ENCODE measurements around the gene NAXD. TPM values are rescaled to one million over a fixed set of nuclear protein-coding genes. Genes with fewer than 3 reads are reported as not detected.
"Not testable (repeated sequence)": the region's sequence is repeated elsewhere in the genome, so short reads cannot be mapped to it uniquely, and the experiment has no call there.

The NAXD gene
- total RNA-seq, 1 experiment from 2014 or later = 12.3 TPM

DNA sequence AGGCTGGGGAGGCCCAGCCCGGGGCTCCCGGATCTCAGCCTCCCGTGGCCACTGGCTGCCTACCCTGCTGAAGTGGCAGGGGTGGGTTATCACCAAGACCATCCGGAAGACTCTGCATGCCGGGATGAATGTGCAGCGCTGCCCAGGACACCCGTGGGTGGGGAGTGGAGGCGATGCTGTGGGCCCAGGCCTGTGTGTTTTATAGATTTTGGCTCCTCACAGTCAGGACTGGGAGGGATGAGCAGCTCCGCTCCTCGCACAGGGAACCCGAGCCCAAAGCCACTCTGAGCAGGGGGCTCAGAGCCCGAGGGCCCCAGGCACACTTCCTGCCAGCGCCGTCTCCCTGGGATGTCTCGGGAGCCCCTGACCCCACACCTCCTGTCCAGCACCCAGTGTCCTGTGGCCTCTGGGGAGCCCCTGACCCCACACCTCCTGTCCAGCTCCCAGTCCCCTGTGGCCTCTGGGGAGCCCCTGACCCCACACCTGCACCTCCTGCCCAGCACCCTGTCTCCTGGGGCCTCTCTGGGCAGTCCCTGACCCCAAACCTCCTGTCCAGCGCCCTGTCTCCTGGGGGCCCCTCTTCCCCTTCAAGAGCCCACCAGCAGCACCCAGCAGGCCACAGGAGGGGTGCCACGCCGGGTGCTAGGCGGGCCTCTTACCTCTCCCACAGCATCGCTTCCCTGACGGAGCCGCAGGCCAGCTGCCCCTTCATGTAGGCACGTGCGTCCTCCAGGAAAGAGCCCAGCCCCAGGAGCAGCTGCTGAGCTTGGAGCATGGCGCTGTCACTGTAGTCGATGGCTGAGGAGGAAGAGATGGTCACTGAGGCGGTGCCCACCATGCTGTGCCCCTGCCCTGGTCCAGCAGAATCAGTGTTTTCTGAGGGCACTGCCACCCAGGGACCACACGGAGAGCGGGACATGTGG is 31.4 kb downstream of the NAXD start:
- Histone ChIP-seq H3K9me3 (no peaks in the 10 kb centered on the region), H3K27me3 (no peaks in the 10 kb centered on the region), H3K36me3 (peaks cover 52% of the 10 kb centered on the region), H3K4me3 (no peak overlapping the region)
- DNase-seq = no peak

DNA sequence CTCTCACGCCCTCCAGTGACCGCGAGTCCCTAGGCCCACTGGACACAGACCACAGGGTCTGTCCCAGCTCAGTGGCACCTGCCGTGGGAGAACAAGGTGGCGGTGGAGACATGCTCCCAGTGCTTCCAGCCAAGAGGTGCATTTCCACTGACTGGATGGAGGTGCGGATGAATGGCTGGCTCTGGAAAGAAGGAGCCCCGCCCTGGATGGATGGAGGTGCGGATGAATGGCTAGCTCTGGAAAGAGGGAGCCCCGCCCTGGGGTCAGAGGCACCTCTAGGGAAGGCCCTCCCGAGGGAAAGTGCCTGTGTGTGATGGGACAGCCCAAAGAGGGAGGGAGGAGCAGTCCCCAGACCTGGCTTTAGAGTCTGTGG is 32.0 kb downstream of the NAXD start:
- no peak for DNase-seq
- no peaks in the 10 kb centered on the region for H3K9me3 ChIP-seq
- no peak overlapping the region for H3K4me3 ChIP-seq
- H3K27me3 ChIP-seq = no peaks in the 10 kb centered on the region
- H3K36me3 ChIP-seq = peaks cover 46% of the 10 kb centered on the region

DNA sequence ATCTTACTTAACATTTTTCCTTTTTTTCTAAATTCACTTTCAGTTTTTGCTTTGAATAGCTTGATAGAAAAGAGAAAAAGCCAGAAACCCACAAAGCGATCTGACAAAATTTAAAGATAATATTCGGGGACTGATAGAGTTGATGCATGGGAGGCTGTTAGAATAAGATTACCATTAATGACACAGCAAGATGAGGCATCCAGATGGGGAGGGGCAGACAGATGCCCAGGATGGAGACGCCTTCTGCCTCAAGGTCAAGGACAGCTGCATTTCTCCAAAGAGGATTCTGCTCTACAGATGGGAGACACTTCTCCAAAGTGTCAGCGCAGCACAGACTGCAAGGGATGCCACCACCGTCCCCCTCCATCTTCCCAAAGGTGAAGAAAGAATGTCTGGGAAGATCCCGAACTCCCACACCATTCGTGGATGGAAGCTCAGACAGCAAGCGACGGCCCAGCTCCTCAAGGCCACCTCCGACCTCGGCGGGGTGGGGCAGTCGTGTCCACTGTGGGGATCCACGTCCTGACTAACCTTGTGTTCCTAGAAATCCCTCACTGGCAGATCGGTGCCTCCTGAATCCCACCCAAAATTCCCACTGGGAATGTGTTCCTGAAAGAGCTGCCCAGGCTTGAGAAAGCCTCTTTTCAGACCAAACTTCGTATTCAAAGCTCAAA is 32.9 kb downstream of the NAXD start:
- no peaks in the 10 kb centered on the region for H3K27me3 ChIP-seq
- H3K36me3 ChIP-seq = peaks cover 37% of the 10 kb centered on the region
- no peak for DNase-seq
- no peaks in the 10 kb centered on the region for H3K9me3 ChIP-seq
- no peak overlapping the region for H3K4me3 ChIP-seq

DNA sequence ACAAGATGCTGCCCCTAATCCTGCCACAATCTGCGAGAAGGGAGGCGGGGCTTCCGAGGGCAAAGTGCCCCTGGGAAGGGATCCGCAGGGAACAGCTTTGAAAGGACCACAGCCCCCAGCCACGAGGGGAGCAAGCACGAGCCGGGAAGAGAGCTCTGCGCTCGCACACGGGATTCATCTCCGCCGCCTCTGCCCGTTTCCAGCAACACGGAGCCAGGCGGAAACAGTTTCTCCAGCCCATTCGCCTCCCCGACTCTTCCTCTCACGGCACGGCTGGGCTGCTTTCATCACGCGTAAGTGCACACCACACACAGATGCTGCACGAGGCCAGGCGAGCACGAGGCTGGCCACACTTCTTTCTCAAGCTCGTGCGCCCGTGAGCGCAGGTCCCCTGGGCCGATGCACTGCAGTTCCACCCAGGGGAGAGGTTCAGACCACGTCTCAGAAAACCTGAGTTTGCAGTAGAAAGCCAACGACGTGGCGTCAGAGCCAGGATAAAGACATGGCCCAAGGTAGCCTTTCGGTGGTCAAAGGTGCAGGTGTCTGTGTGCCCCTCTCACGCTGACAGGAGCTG is 33.6 kb downstream of the NAXD start:
- Histone ChIP-seq H3K36me3 (peaks cover 30% of the 10 kb centered on the region), H3K9me3 (no peaks in the 10 kb centered on the region), H3K4me3 (no peak overlapping the region), H3K27me3 (no peaks in the 10 kb centered on the region)
- DNase-seq = no peak

DNA sequence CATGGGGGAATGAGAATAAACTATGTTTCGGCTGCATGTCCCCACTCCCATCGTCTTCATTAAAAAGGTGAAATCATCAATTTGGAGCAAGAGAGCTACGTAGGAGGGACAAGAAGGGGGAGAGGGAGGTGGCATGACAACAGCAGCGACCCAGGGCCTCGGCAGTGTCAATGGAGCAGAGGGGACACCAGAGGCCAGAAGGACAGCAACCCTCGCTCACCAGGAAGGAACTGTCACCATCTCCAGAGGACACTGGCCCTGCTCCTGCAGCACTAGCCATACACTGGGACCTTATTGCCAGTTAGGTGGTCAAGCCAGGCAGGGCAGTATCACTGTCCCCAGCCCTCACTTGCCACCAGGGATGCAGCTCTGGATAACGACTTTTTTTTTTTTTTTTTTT is 34.2 kb downstream of the NAXD start:
- DNase-seq = no peak
- Histone ChIP-seq H3K27me3 (no peaks in the 10 kb centered on the region), H3K4me3 (no peak overlapping the region), H3K36me3 (peaks cover 24% of the 10 kb centered on the region), H3K9me3 (no peaks in the 10 kb centered on the region)

DNA sequence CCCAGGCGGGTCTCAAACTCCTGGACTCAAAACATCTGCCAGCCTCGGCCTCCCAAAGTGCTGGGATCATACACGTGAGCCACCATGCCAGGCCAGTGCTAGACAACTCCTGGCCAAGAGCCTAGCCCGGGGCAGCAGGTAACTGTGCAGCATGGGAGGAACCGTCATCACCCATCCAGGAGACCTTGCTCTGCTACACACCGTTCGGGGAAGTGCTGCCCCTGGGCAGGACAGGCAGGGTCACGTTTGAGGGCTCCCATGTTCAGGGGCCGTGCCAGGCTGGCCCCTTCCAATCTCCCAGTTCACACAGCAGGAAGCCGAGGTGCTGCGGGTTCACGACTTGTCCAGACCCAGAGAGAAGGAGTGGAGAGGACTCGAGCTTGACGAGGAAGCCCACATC is 35.1 kb downstream of the NAXD start:
- Histone ChIP-seq H3K36me3 (peaks cover 23% of the 10 kb centered on the region), H3K9me3 (no peaks in the 10 kb centered on the region), H3K27me3 (no peaks in the 10 kb centered on the region), H3K4me3 (no peak overlapping the region)
- no peak for DNase-seq

DNA sequence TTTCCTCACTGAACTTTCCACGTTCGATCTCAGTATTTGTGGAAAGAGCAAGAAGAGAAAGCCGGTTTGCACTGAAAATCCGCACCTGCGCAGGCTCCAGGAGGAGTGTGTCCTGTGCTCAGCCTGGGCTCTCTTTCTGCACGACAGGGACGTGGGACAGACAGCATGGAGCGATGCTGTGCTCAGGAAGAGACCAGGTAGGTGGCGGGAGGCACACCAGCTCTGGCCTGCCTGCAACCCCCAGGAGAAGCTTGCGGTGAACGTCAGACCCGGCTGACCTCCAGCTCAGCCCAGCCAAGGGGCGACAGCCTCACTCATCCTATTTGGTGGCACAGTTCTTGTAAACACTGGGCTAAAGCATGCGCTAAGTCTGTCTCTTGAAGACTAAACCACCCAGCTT is 35.9 kb downstream of the NAXD start:
- Histone ChIP-seq H3K27me3 (no peaks in the 10 kb centered on the region), H3K36me3 (peaks cover 27% of the 10 kb centered on the region), H3K4me3 (no peak overlapping the region), H3K9me3 (no peaks in the 10 kb centered on the region)
- DNase-seq = no peak

DNA sequence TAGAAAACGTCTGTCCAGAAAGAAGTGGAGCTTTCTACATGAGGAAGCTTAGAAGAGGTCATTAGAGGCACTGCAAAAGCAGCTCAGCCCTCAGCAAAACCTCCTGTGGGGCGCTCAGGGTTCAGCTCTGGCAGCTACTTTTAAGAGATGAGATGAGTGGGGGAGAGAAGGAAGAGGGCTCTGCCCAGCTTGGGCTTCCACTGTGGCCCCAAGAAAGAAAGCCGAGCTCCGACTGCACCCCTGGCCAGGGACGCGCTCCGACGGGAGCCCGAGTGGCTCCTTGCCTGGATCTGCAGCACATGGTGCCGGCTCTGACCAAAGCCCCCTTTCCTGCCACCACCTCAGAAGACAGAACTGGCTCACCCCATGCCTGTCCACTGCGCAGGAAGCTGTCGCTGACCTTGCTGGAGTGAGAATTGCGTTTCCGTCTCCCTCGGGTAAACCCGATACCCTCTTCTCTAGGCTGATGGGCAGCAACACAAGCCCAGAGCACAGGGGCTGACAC is 36.4 kb downstream of the NAXD start:
- Histone ChIP-seq H3K36me3 (peaks cover 31% of the 10 kb centered on the region), H3K4me3 (no peak overlapping the region), H3K9me3 (no peaks in the 10 kb centered on the region), H3K27me3 (no peaks in the 10 kb centered on the region)
- DNase-seq = no peak

DNA sequence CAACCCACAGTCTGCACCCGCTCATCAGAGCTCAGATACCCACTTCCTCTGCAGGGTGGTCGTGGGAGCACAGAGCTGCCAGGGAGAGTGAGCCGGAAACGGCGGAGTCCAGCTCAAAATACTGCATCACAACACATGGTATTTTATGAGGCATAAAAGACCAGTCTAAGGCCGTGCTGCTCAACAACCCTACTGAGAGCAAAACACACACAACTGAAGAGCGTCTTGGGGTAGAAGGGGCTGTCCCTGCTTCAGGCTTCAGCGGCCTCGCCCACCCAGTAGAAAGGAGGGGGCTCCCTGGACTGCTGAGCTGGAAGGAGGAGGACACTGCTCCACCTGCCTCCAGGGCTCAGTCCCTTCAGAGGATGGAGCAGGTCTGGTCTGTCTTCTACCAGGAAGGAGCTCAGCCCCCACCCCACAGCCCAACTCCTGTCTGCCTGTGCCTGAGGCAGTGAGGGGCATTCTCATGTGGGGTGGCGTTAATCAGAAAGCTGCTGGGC is 36.9 kb downstream of the NAXD start:
- no peak overlapping the region for H3K4me3 ChIP-seq
- no peaks in the 10 kb centered on the region for H3K9me3 ChIP-seq
- DNase-seq = no peak
- H3K36me3 ChIP-seq = peaks cover 34% of the 10 kb centered on the region
- H3K27me3 ChIP-seq = no peaks in the 10 kb centered on the region

DNA sequence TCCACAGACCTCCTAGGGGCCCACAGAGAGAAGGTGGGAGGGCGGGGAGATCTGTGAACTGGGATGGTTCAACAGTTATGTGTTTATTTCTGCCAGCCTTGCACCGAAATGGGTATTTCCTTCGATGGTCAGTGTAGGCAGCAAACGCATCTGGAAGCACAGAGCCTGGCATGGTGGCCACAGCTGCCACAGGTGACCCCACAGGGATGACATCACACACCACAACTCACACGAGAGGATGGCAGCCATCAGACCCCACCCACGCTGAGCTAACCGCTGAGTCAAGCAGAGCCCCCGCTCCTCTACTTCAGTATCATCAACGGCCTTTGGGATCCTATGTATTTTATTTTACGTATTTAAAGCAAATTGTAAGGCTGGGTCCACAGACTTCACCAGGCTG is 37.4 kb downstream of the NAXD start:
- Histone ChIP-seq H3K27me3 (no peaks in the 10 kb centered on the region), H3K9me3 (no peaks in the 10 kb centered on the region), H3K4me3 (no peak overlapping the region), H3K36me3 (peaks cover 39% of the 10 kb centered on the region)
- DNase-seq = no peak

DNA sequence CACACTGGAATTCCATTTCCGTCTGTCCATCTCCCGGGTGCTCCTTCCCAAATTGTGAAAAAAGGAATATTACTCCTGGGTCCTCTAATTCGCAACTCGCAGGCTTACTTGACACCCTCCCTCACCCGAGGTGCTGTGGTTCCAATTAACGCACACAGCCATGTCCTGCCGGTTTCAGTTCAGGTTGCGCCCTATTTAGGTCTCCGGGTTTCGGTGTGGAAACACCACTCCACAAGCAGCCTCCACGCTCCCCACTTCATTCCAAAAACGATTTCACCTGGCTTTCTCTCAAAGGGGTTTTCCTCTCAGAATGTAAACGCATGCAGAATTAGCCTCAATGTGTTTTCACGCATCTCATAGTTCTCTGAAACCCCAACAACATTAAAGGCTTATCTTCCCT is 37.9 kb downstream of the NAXD start:
- Histone ChIP-seq H3K27me3 (no peaks in the 10 kb centered on the region), H3K4me3 (no peak overlapping the region), H3K36me3 (peaks cover 44% of the 10 kb centered on the region), H3K9me3 (no peaks in the 10 kb centered on the region)
- no peak for DNase-seq

DNA sequence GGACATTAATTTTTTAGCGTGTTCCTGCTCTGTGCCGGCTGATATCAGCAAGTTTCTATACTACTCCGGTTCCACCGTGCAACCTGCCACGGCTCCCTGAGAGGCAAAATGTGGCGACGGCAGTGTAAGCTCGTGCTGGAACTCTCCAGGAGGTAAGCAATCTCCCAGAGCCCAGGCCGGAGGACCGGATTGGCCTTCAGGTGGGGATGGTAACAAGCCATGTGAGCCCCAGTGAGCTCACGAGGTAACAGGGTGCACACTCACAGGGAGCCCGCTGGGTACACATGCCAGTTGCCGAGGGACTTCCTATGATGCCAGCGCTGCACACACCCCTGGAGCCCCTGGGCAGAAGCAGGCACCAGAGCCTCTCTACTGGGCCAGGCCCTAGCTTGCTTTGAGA is 38.5 kb downstream of the NAXD start:
- Histone ChIP-seq H3K4me3 (no peak overlapping the region), H3K36me3 (peaks cover 49% of the 10 kb centered on the region), H3K9me3 (no peaks in the 10 kb centered on the region), H3K27me3 (no peaks in the 10 kb centered on the region)
- no peak for DNase-seq

DNA sequence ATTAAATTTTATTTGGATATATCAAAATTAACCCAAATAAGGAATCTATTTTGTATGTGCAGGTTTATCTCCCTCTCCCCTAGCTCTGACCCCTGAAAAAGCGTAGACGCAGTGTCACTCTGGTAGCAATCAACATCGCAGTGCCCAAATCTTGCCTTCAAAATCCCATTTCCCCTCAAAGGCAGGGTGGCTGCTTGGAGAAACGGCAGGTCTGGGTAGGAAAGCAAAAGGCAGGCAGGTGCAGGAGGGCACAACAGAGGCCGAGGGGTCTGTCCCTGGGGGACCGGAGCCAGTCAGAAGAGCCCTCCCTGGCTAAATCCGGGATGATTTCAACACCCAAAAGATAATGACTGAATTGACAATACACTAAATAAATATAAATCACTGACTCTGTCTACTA is 41.9 kb downstream of the NAXD start:
- Histone ChIP-seq H3K9me3 (peaks cover 7% of the 10 kb centered on the region), H3K27me3 (no peaks in the 10 kb centered on the region), H3K4me3 (no peak overlapping the region), H3K36me3 (peaks cover 66% of the 10 kb centered on the region)
- no peak for DNase-seq

DNA sequence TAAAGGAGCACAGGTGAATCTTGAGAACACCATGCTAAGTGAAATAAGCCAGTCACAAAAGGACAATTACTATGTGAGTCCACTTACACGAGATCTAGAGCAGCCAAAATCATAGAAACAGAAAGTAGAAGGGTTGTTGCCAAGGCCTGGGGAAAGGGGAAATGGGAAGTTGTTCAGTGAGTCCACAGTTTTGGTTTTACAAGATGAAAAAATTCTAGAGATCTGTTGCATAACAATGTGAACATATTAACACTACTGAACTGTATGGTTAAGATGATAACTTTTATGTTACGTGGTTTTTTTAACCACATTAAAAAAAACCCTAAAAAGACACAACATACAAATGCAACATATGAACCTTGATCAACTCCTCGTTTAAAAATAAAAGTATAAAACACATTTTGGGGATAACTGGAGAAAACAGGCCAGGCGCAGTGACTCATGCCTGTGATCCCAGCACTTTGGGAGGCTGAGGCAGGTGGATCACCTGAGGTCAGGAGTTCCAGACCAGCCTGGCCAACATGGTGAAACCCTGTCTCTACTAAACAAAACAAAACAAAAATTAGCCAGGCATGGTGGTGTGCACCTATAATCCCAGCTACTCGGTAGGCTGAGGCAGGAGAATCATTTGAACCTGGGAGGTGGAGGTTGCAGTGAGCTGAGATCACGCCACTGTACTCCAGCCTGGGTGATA is 43.0 kb downstream of the NAXD start:
- H3K27me3 ChIP-seq, DNase-seq, H3K9me3 ChIP-seq, H3K4me3 ChIP-seq: not testable (repeated sequence)
- H3K36me3 ChIP-seq = peaks cover 78% of the 10 kb centered on the region

DNA sequence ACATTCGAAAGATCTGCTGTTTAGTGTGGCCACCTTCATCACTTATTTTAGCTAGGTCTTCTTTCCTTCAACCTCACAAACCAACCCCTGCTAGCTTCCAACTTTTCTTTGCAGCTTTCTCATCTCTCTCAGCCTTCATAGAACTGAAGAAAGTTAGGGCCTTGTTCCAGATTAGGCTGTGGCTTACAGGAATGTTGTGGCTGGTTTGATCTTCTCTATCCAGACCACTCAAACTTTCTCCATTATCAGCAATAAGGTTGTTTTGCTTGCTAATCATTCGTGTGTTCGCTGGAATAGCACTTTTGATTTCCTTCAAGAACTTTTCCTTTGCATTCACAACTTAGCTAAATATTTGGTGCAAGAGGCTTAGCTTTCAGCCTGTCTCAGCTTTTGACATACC is 45.9 kb downstream of the NAXD start:
- Histone ChIP-seq H3K9me3 (peaks cover 7% of the 10 kb centered on the region), H3K27me3 (no peaks in the 10 kb centered on the region), H3K4me3 (no peak overlapping the region), H3K36me3 (peaks cover 93% of the 10 kb centered on the region)
- DNase-seq = no peak

DNA sequence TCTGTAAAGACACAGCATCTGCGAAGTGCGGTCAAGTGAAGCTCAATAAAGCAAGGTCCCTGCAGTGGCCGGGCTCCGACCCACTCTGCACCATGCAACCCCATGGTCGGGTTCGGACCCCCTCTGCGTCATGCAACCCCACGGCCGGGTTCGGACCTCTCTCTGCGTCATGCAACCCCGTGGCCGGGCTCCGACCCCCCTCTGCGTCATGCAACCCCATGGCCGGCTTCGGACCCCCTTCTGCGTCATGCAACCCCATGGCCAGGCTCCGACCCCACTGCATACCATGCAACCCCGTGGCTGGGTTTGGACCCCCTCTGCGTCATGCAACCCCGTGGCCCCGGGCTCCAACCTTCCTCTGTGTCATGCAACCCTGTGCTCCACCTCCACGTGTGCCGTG is 46.7 kb downstream of the NAXD start:
- H3K4me3 ChIP-seq = no peak overlapping the region
- no peak for DNase-seq
- H3K36me3 ChIP-seq = peaks cover 96% of the 10 kb centered on the region
- no peaks in the 10 kb centered on the region for H3K27me3 ChIP-seq
- peaks cover 7% of the 10 kb centered on the region for H3K9me3 ChIP-seq
